MM.1S (cell line): ENCODE measurements around the gene MRE11.
"Not testable (repeated sequence)": the region's sequence is repeated elsewhere in the genome, so short reads cannot be mapped to it uniquely, and the experiment has no call there.

ENCODE experiments used
- DNase-seq: peaks from one replicate; pipeline ENCODE4 v3.0.0-alpha.2; 2015
- H2AFZ ChIP-seq: fragments of 300-600 bp; sonication (generic); 2 replicates; pipeline ENCODE4 v1.6.0; 2016; ENCODE audit warnings: antibody characterized with exemption, low read length
- H3F3A ChIP-seq: fragments of 300-600 bp; sonication (generic); 2 replicates; pipeline ENCODE4 v1.6.1; 2016; ENCODE audit warnings: mild to moderate bottlenecking, antibody characterized with exemption, low read length, moderate library complexity, mixed read lengths; ENCODE audit not compliant: insufficient read depth
- H3K27ac ChIP-seq: fragments of 300-600 bp; sonication (generic); 2 replicates; pipeline ENCODE4 v1.5.1; 2016; ENCODE audit warnings: mild to moderate bottlenecking, low read length
- H3K27me3 ChIP-seq: fragments of 300-600 bp; sonication (generic); replicated peaks from 2 replicates; pipeline ENCODE4 v1.6.0; 2016; ENCODE audit warnings: low read length; ENCODE audit not compliant: insufficient read depth
- H3K36me3 ChIP-seq: fragments of 300-600 bp; sonication (generic); replicated peaks from 2 replicates; pipeline ENCODE4 v1.6.1; 2016; ENCODE audit warnings: mild to moderate bottlenecking, low read length, mixed read lengths; ENCODE audit not compliant: insufficient read depth
- H3K4me1 ChIP-seq: fragments of 300-600 bp; sonication (generic); 2 replicates; pipeline ENCODE4 v1.6.1; 2016; ENCODE audit warnings: low read length, mixed read lengths
- H3K4me2 ChIP-seq: fragments of 300-600 bp; sonication (generic); 2 replicates; pipeline ENCODE4 v1.6.0; 2016; ENCODE audit warnings: low read depth, low read length
- H3K4me3 ChIP-seq: fragments of 300-600 bp; sonication (generic); 2 replicates; pipeline ENCODE4 v1.5.1; 2016; ENCODE audit warnings: low read length, mixed read lengths
- H3K79me2 ChIP-seq: fragments of 300-600 bp; sonication (generic); 2 replicates; pipeline ENCODE4 v1.6.1; 2016; ENCODE audit warnings: mixed run types, low read length, mixed read lengths
- H3K9ac ChIP-seq: fragments of 300-600 bp; sonication (generic); 2 replicates; pipeline ENCODE4 v1.6.1; 2016; ENCODE audit warnings: low read length, mixed read lengths
- H3K9me2 ChIP-seq: fragments of 300-600 bp; sonication (generic); replicated peaks from 2 replicates; pipeline ENCODE4 v1.6.1; 2016; ENCODE audit warnings: mild to moderate bottlenecking, low read length, mixed read lengths; ENCODE audit not compliant: insufficient read depth
- H3K9me3 ChIP-seq: fragments of 300-600 bp; sonication (generic); replicated peaks from 2 replicates; pipeline ENCODE4 v1.6.1; 2016; ENCODE audit warnings: mild to moderate bottlenecking, low read length, mixed read lengths; ENCODE audit not compliant: insufficient read depth
- H4K20me1 ChIP-seq: fragments of 300-600 bp; sonication (generic); 2 replicates; pipeline ENCODE4 v1.6.1; 2016; ENCODE audit warnings: mild to moderate bottlenecking, low read length, moderate library complexity, mixed read lengths; ENCODE audit not compliant: insufficient read depth
- EZH2 ChIP-seq: fragments of 300-600 bp; sonication (generic); optimal IDR thresholded peaks from 2 replicates; pipeline ENCODE3; 2017; ENCODE audit warnings: low read depth, mild to moderate bottlenecking, antibody characterized with exemption, low read length, mixed read lengths
- EZH2phosphoT487 ChIP-seq: fragments of 300-600 bp; sonication (generic); IDR thresholded peaks from 2 replicates; pipeline ENCODE4 v1.6.1; 2018; ENCODE audit warnings: antibody characterized with exemption, low read length
- TF ChIP-seq, protein P1 (sequence below): fragments of 300-600 bp; sonication (generic); IDR thresholded peaks from 2 replicates; pipeline ENCODE4 v1.5.1; 2016; ENCODE audit warnings: antibody characterized with exemption, low read length, mixed read lengths

MRE11 gene

DNA sequence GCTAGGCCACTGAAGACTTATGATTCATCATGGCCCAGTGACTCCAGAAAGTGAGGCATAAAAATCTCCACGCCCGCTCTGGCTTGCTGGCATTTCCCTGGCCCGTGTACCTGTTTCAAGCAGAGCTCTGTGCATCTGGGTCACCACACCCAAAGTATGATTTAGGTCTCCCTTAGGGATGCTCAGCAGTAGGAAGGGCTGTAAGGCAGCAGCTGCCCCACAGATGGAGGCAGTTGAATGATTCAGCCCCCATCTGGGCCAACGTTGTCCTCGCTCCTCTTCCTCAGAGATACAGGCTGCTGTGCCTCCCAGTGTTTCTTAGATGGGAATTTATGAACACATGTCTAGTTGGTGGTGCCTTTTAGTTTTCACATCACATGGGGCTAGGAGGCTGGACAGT lies 114.0 kb downstream of the MRE11 start:
- Histone ChIP-seq H3K4me2 (no peak overlapping the region), H2AFZ (no peak overlapping the region), H3K79me2 (no peaks in the 10 kb centered on the region), H3K4me1 (no peaks in the 10 kb centered on the region), H3K9me3 (no peaks in the 10 kb centered on the region), H3K9me2 (no peaks in the 10 kb centered on the region), H3K9ac (no peak overlapping the region), H3F3A (no peaks in the 10 kb centered on the region), H3K27me3 (no peaks in the 10 kb centered on the region), H3K36me3 (no peaks in the 10 kb centered on the region), H3K4me3 (no peak overlapping the region), H4K20me1 (no peaks in the 10 kb centered on the region), H3K27ac (no peak overlapping the region)
- no peak for DNase-seq
- TF ChIP-seq EZH2 = no peak
- no peak for TF ChIP-seq EZH2phosphoT487
- TF ChIP-seq, protein P1, sequence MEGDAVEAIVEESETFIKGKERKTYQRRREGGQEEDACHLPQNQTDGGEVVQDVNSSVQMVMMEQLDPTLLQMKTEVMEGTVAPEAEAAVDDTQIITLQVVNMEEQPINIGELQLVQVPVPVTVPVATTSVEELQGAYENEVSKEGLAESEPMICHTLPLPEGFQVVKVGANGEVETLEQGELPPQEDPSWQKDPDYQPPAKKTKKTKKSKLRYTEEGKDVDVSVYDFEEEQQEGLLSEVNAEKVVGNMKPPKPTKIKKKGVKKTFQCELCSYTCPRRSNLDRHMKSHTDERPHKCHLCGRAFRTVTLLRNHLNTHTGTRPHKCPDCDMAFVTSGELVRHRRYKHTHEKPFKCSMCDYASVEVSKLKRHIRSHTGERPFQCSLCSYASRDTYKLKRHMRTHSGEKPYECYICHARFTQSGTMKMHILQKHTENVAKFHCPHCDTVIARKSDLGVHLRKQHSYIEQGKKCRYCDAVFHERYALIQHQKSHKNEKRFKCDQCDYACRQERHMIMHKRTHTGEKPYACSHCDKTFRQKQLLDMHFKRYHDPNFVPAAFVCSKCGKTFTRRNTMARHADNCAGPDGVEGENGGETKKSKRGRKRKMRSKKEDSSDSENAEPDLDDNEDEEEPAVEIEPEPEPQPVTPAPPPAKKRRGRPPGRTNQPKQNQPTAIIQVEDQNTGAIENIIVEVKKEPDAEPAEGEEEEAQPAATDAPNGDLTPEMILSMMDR = no peak

GRCh38 chr11:94376841-94377240 lies 116.8 kb downstream of the MRE11 start:
- DNase-seq = no peak
- H3K4me1 ChIP-seq = no peaks in the 10 kb centered on the region
- no peaks in the 10 kb centered on the region for H3K9me3 ChIP-seq
- no peaks in the 10 kb centered on the region for H3K79me2 ChIP-seq
- H3K9ac ChIP-seq = no peak overlapping the region
- H2AFZ ChIP-seq = no peak overlapping the region
- no peak overlapping the region for H3K4me2 ChIP-seq
- H3K36me3 ChIP-seq = no peaks in the 10 kb centered on the region
- no peaks in the 10 kb centered on the region for H3F3A ChIP-seq
- no peaks in the 10 kb centered on the region for H3K9me2 ChIP-seq
- no peaks in the 10 kb centered on the region for H3K27me3 ChIP-seq
- H3K27ac ChIP-seq = no peak overlapping the region
- no peaks in the 10 kb centered on the region for H4K20me1 ChIP-seq
- no peak for TF ChIP-seq EZH2
- TF ChIP-seq EZH2phosphoT487 = no peak
- H3K4me3 ChIP-seq = no peak overlapping the region

DNA sequence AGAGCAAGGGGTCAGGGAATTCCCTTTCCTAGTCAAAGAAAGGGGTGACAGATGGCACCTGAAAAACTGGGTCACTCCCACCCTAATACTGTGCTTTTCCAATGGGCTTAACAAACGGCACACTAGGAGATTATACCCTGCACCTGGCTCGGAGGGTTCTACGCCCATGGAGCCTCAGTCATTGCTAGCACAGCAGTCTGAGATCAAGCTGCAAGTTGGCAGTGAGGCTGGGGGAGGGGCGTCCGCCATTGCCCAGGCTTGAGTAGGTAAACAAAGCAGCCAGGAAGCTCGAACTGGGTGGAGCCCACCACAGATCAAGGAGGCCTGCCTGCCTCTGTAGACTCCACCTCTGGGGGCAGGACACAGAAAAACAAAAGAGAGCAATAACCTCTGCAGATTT lies 123.1 kb downstream of the MRE11 start:
- H2AFZ ChIP-seq, H3K4me3 ChIP-seq, H3K9me3 ChIP-seq, DNase-seq, H3K27ac ChIP-seq, H3F3A ChIP-seq, H4K20me1 ChIP-seq, H3K4me1 ChIP-seq, H3K9ac ChIP-seq, H3K27me3 ChIP-seq, H3K79me2 ChIP-seq, H3K4me2 ChIP-seq, H3K36me3 ChIP-seq, H3K9me2 ChIP-seq: not testable (repeated sequence)
